NCI-H2107 treated with DMSO at 0.1 percent for 48 hours (cell line): ENCODE data around the gene POLD4.

ENCODE experiments used
- DNase-seq: peaks from one replicate; lab custom pipeline; 2025; ENCODE audit not compliant: unreplicated experiment; lab: John Stamatoyannopoulos, UW

Gene POLD4

DNA sequence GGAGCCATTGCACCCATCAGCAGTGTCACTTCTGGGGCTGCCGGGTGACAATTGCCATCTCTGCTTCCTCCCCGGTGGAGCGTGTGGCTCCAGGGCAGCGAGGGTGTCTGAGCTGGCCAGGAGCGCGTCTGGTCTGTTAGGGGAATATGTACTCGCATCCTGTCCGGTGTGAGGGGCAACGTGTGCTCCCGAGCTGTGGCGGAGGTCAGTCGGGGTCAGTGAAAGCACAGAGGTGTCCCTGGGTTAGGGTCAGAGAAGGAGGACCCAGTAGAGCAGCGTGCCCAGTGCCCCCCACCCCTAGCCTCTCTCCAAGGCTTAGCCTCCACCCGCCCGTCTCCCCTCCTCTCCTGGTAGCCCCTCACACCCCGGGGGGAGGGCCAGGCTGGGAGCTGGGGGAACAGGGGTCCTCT, 18.6 kb upstream of the POLD4 start:
- DNase-seq: no peak

- no peak for DNase-seq
Measured at GRCh38 chr11:67371189-67371910, 18.0 kb upstream of the POLD4 start.

GRCh38 chr11:67370351-67371076, 17.2 kb upstream of the POLD4 start:
- DNase-seq: no peak

DNA sequence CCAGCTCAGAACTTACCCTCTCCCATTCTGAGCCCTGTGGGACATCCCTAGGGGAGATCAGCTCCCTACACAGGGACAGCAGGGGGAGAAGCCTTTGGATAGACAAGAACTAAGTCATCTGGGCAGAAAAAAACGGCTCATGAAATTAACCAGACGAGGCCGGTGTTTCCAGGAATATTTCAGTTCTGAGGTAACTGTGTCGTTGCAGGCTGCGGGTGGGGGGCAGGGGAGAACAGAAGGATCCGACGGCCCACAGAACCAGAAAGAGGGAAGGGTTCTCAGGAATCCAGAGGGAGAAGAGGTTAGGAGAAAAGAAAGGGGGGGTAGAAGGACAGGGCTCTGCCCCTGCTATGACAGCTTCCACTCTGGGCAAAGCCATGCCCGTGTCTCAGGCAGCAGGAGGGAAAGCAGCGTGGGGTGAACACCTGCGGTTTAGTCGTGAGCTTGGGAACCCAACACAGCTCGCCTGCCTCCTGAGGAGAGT, 16.5 kb upstream of the POLD4 start:
- no peak for DNase-seq

- no peak for DNase-seq
Measured at GRCh38 chr11:67369275-67369674, 15.9 kb upstream of the POLD4 start.

DNA sequence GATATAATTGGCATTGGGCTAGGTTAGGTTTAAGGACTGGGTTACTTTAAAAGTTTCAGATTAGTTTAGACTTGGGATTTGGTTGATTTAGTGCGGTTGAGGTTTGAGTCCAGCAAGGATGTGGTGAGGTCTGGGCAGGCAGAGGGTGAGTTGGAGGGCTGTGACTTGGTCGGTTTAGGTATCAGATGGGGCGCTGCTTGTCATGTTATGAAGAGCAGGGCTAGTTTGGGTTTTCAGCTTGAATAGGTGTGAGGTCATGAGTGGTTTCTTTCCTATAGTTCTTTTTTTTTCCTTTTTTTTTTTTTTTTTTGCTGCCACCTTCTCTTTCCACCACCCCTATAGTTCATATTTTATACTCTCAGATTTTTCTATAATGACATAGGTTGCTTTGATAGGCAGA, 15.3 kb upstream of the POLD4 start:
- DNase-seq: no peak

- DNase-seq: no peak
Measured at GRCh38 chr11:67367761-67368227, 14.4 kb upstream of the POLD4 start.

- DNase-seq: no peak
Measured at GRCh38 chr11:67366961-67367760, 13.8 kb upstream of the POLD4 start.

GRCh38 chr11:67366546-67366945, 13.2 kb upstream of the POLD4 start:
- no peak for DNase-seq

- DNase-seq: no peak
Measured at GRCh38 chr11:67365736-67366444, 12.5 kb upstream of the POLD4 start.

DNA sequence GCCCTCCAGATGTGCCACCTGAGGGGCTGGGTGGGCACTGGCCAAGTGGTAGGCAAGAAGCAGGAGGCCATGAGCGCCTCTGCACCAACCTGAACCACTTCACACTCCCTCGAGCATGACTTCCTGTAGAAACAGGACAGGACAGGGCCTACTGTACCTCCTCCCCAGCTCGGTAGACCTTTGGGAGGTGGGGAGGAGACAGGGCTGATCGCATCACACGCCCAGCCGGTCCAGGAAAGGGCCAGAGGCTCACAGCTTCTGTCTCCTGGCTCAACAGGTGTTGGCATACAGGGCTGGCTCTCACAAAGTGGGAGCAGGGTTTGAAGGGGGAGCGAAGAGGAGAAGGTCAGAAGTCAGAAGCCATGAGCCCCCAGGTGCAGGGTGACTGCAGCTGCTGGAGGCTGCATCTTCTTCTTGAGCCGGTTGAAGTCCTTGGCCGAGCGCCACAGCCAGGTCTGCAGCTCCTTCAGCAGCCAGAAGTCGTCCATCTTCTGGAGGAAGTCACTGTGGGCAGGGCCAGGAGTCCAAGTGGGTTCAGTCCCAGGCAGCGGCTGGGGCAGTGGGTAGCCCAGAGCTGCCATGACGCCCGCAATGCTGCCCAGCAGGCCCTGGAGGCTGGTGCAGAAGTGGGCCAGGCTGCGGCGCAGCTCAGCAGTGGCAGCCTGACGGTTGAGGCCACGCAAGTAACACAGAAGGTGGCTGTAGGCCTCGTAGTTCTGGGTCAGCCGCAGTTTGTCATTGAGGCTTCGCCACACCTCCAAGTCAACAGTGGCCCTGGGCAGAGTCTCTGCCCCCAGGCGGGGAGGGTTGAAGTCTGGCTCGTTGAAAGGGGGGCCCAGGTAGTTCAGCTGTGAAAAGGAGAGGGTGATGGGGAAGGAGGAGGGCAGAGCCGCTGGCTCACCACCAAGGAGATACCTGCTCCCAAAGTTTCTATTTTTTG, 11.7 kb upstream of the POLD4 start:
- no peak for DNase-seq

- DNase-seq: no peak
Measured at GRCh38 chr11:67364169-67364568, 10.8 kb upstream of the POLD4 start.

DNA sequence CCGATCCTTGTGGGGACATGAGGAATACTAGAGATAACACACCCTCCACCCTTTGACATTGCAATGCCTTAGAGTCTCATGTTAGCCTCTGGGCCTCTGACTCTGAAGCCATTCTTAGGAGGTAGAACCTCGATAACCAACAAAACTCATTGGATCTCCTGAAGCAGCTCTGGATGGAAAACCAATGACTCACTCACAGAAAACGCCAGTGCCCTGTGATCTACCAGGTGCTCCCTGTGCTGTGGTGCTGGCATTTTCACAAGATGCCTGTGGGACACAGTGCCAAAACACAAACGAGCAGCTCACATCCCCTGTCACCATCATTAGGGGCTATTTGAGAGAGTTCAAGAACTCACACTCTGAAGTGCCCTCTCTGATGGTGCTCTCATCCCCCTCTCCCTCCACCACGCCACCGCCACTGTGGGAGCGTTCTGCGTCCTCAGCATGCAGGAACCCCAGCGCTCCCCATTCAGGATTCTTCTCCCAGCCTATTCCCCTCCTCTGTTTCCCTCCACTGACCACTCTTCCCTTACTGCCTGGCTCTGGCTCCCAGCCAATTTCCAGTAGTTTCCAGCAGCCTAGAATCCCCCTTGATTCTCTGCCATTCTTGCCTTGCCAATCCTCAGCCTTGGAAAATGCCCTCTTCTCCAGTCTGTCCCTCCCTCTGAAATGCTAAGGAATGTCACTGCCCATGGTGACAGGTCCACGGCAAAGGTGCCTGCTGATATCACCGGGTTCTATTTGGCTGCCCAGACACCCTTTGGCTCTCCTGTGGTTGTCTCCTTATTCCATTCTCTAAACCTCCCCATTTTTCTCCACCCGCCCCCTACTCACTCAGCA, 4.7 kb upstream of the POLD4 start:
- DNase-seq: no peak

GRCh38 chr11:67356864-67357561, 3.7 kb upstream of the POLD4 start:
- DNase-seq: peak; percentile 18

GRCh38 chr11:67356387-67356863, 3.1 kb upstream of the POLD4 start:
- DNase-seq: no peak

DNA sequence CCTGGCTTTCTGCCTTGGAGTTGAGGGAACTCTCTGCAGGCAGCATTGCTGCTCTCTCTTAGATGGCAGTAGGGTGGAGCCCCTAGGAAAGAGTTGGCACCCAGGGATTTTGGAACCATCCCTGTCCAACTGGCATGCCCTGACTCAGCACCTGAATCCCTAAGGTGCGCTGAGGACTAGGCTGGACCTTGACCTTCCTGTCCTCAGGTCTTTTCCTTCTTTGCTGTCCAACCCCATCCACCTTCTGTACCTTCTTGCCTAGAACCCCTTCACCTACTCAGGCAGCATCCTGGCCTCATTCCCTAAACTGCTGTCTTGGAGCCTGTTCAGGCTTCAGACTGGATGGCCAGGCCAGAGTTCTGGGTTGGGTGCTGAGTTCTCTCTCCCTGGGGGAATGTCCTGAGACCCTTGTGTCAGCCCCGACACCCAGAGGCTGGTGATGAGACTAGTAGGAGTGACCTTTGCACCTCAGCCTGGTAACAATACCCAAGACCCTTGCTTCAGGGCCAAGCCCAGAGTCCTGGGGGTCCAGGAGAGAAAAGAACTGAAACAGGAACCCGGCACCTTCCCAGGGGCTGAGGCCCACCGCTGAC, 2.5 kb upstream of the POLD4 start:
- no peak for DNase-seq

DNA sequence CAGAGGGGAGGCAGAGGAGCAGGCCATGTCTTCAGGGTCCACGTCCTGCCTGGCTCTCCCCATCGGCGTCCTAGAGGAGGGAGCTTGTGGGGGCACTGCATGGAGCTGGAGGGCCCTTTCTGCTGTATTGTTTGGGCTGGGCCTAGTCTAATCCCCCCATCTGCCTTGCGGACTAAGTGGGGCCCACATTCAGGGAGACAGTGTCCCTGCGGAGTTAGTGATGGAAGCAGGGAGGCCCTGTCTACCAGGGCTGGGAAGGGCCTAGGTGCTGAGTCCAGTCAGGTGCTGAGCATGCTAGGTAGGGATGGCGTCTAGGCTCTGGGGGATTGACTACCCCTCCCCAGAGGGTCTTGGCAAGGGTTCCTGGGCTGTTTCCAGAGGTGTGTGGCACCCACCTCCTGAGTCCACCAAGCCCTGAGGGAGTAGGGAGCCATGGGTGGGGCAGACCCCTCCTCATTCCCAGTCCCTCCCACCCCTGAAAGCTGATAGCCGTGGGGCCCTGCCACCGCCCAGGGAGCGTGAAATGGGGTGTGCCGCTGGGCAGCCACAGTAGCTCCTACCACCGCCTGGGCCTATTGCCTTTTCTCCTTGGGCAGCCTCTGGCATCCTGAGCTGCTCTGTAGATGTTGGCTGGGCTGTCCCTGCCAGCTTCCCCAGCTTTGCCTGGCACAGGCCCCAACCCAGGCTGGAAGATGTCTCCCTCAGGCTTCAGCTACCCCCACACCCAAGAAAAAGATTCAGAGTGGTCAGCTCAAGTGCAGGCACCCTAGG, 1.9 kb upstream of the POLD4 start:
- no peak for DNase-seq
